KOPT-K1 (cell line): ENCODE results near the gene KLF16.
"Not testable (repeated sequence)": the region's sequence is repeated elsewhere in the genome, so short reads cannot be mapped to it uniquely, and the experiment has no call there.

Source experiments
- H3K27ac ChIP-seq: fragments of 200-600 bp; sonication (generic); 2 replicates; pipeline ENCODE4 v1.5.1; 2016; ENCODE audit warnings: antibody characterized with exemption, mild to moderate bottlenecking, low read depth, low read length; ENCODE audit not compliant: poor library complexity, severe bottlenecking
- H3K36me3 ChIP-seq: fragments of 200-600 bp; sonication (generic); 2 replicates; pipeline ENCODE4 v1.5.1; 2017; ENCODE audit warnings: antibody characterized with exemption, mild to moderate bottlenecking, low read length, moderate library complexity; ENCODE audit not compliant: insufficient read depth
- H3K9me3 ChIP-seq: fragments of 200-600 bp; sonication (generic); 2 replicates; pipeline ENCODE4 v1.5.1; 2017; ENCODE audit warnings: antibody characterized with exemption, low read length, mild to moderate bottlenecking; ENCODE audit not compliant: insufficient read depth, poor library complexity, severe bottlenecking

Gene KLF16

GRCh38 chr19:1893791-1894190, 30.4 kb upstream of the KLF16 start:
- H3K27ac ChIP-seq = no peak overlapping the region
- H3K36me3 ChIP-seq = no peaks in the 10 kb centered on the region
- no peaks in the 10 kb centered on the region for H3K9me3 ChIP-seq

GRCh38 chr19:1889907-1890306, 26.5 kb upstream of the KLF16 start:
- H3K27ac ChIP-seq = no peak overlapping the region
- H3K9me3 ChIP-seq = no peaks in the 10 kb centered on the region
- no peaks in the 10 kb centered on the region for H3K36me3 ChIP-seq

GRCh38 chr19:1888385-1888784, 25.0 kb upstream of the KLF16 start:
- no peaks in the 10 kb centered on the region for H3K36me3 ChIP-seq
- no peaks in the 10 kb centered on the region for H3K9me3 ChIP-seq
- no peak overlapping the region for H3K27ac ChIP-seq

DNA sequence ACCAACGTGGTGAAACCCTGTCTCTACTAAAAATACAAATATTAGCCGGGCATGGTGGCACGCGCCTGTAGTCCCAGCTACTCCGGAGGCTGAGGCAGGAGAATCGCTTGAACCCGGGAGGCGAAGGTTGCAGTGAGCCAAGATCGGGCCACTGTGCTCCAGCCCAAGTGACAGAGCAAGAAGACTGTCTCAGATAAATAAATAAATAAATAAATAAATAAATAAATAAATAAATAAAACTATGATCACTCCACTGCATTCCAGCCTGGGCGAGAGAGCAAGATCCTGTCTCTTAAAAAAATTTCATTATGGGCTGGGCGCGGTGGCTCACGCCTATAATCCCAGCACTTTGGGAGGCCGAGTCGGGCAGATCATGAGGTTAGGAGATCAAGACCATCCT, 23.0 kb upstream of the KLF16 start:
- H3K36me3 ChIP-seq, H3K9me3 ChIP-seq, H3K27ac ChIP-seq: not testable (repeated sequence)

DNA sequence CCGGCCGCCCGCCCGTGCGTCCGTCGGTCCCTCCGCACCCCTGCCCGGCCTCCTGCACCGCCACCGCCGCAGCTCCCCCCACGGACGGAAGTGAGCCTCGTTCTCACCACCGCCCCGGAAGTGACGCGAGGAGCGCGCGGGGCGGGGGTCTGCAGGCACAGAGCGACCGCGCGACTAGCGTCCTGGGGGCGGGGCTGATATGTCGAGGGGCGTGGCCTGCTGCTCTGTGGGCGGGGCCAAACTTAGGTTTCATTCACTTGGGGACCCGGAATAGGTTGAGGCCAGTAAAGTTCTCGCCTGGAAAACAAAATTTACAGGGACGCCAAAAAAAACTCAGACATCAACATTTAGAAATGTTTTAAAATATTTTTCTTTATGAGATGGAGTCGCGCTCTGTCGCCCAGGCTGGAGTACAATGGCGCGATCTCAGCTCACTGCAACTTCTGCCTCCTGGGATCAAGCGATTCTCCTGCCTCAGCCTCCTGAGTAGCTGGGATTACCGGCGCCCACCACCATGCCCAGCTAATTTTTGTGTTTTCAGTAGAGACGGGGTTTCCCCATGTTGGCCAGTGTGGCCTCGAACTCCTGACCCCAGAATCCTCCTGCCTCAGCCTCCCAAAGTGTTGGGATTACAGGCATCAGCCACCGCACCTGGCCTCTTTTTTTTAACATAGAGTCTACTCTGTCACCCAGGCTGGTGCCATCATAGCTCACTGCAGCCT, 22.2 kb upstream of the KLF16 start, which contains the start of gene ABHD17A:
Gene ABHD17A (minus strand): TSS at position 99 of the 722 bp plus-strand sequence. CDS start 3,930 bp downstream, outside the sequence.
- not testable (repeated sequence) for H3K36me3 ChIP-seq, H3K9me3 ChIP-seq
- H3K27ac ChIP-seq = peak within 1 kb of the TSS; percentile 59

GRCh38 chr19:1884719-1885334, 21.4 kb upstream of the KLF16 start:
- Histone ChIP-seq H3K9me3 (no peaks in the 10 kb centered on the region), H3K27ac (peak overlapping the region; percentile 59), H3K36me3 (no peaks in the 10 kb centered on the region; the same call in 1 of the 2 replicates)

DNA sequence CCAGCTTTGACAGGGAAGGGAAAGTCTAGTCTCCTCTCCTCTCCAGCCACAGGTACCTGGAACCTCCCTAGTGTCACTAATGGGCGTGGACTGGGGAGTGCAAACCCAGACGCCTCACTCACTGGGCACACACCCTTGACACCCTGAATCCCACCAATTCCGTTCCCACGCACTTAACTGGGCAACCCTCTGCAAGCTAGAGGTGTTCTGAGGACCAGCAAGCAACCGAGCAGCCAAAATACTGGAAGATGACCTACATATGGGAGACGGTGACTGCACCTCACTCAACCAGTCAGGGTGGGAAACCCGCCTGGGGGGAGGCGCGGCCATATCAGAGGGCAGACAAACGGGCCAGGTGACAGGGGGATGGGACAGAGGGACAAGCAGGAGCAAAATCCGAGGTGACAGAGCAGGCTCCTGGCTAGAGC, 20.9 kb upstream of the KLF16 start:
- no peaks in the 10 kb centered on the region for H3K9me3 ChIP-seq
- H3K27ac ChIP-seq = peak overlapping the region; percentile 59
- H3K36me3 ChIP-seq = no peaks in the 10 kb centered on the region; the same call in 1 of the 2 replicates

DNA sequence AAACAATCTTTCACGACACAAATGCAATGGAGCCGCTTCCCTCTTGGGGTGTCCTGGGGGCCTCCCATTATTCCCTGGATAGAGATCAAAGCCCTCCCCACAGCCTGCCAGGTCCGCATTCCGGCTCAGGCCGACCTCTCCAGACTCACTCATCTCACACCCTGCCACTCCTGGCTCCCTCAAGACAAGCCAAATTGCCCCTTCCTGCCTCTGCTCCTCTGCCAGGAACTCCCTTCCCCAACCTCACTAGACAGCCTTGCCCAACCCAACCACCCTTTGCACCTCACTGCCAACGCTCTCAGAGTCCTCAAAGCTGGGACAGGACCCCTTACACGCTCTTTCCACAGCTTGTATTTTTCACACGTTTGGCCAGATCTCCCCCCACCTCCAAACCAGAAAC, 20.4 kb upstream of the KLF16 start:
- Histone ChIP-seq H3K27ac (peak overlapping the region; percentile 59), H3K9me3 (no peaks in the 10 kb centered on the region), H3K36me3 (no peaks in the 10 kb centered on the region; the same call in 1 of the 2 replicates)

- Histone ChIP-seq H3K9me3 (no peaks in the 10 kb centered on the region), H3K27ac (peak overlapping the region; percentile 59), H3K36me3 (no peaks in the 10 kb centered on the region; the same call in 1 of the 2 replicates)
These were observed 19.7 kb upstream of the KLF16 start for GRCh38 chr19:1882786-1883692.

DNA sequence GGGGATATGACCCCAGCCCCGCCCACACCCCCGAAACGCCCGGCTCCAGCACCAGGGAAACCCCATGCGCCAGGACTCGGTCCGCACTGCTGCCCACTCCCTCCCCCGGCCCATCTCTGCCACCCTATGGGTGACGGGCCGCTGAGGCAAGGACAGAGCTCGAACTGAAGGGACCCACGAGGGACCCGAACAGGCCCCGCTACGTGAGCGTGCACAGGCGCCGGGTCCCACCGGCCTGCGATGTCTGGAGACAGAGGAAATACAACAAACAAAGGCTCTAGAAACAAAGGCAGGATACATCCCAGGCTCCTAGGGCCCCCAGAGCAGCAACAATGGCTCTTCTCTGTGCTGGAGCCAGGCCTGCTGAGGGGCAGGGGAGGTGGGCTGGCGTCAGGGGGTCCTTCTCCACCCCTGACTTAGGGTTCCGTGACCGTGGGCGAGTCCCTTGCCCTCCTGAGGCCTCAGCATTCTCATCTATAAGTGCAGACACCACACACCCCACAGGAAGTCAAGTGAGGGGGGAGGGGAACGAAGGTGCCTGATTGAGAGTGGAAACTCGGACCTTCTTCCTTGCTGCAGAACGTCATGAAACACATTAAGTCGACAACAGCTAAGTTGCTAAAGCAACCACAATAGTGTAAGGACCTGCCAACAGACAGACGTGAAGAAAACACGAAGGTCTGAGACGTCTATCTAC, 18.9 kb upstream of the KLF16 start:
- Histone ChIP-seq H3K27ac (peak overlapping the region; percentile 48), H3K36me3 (no peaks in the 10 kb centered on the region; the same call in 1 of the 2 replicates), H3K9me3 (no peaks in the 10 kb centered on the region)

GRCh38 chr19:1881393-1882088, 18.2 kb upstream of the KLF16 start:
- not testable (repeated sequence) for H3K36me3 ChIP-seq, H3K9me3 ChIP-seq
- H3K27ac ChIP-seq = peak overlapping the region; percentile 48

- Histone ChIP-seq H3K27ac (no peak overlapping the region), H3K36me3 (no peaks in the 10 kb centered on the region; the same call in 1 of the 2 replicates), H3K9me3 (no peaks in the 10 kb centered on the region)
These were observed 17.4 kb upstream of the KLF16 start for GRCh38 chr19:1880611-1881392.

DNA sequence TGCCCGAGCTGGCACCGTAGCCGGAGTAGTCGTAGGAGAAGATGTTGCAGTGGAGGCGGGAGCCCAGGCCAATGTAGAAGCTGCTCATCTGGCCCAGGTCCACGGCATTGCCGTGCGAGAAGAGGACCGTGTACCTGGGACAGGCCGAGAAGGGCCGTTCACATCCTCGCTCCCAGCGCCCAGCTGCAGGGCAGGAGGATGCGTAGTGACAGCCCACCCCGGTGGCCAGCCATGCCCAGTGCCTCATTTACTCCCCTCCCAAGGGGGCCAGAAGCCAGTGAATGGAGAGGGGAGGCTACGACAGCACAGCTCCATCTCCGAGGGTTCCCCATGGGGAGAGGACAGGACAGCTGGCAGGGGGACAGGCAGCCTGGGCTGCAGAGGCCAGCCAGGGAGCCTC, 16.6 kb upstream of the KLF16 start:
- H3K9me3 ChIP-seq, H3K27ac ChIP-seq, H3K36me3 ChIP-seq: not testable (repeated sequence)
